Common myeloid progenitor, CD34-positive (primary cell): Measurements from ENCODE around the gene CLPTM1L.
"Not testable (repeated sequence)": the region's sequence is repeated elsewhere in the genome, so short reads cannot be mapped to it uniquely, and the experiment has no call there.

Source experiments
- CTCF ChIA-PET: fragments of 350-600 bp; sonication (Branson Sonifier 250); formaldehyde crosslinking; loops from one replicate; lab custom pipeline; 2021; ENCODE audit warnings: antibody characterized with exemption; lab: Charles Lee
- POLR2A ChIA-PET: fragments of 350-600 bp; sonication (Branson Sonifier 250); formaldehyde crosslinking; loops from one replicate; lab custom pipeline; 2021; ENCODE audit warnings: antibody characterized with exemption; lab: Charles Lee
- DNase-seq, 3 donors: peaks; one replicate each; pipeline versions ENCODE4 v3.0.0 to v3.0.0-alpha.2; 2013
- H3K27ac ChIP-seq, 2 experiments: 1 replicate in 1 of 2; 2 replicates in 1 of 2; pipeline ENCODE4 v1.7.0; 2013; ENCODE audit warnings: inconsistent platforms in 2 of 2, low read length in 2 of 2, mild to moderate bottlenecking in 2 of 2, low read depth in 1 of 2, moderate library complexity in 1 of 2; ENCODE audit not compliant: severe bottlenecking in 2 of 2, insufficient read depth in 1 of 2, poor library complexity in 1 of 2
- H3K27me3 ChIP-seq, 5 experiments: replicated peaks in 2 of 5; 1 replicate in 3 of 5; 2 replicates in 2 of 5; pipeline versions ENCODE4 v1.6.1 to v1.7.0; 2013; ENCODE audit warnings: low read length in 4 of 5, mild to moderate bottlenecking in 2 of 5, moderate library complexity in 2 of 5, inconsistent platforms in 1 of 5; ENCODE audit not compliant: insufficient read depth in 5 of 5, control insufficient read depth in 4 of 5
- H3K36me3 ChIP-seq, 4 experiments: 1 replicate in 2 of 4; 2 replicates in 2 of 4; pipeline versions ENCODE4 v1.6.1 to v1.7.0; 2013; ENCODE audit warnings: low read length in 3 of 4, control low read depth in 1 of 4, mild to moderate bottlenecking in 1 of 4; ENCODE audit not compliant: control insufficient read depth in 4 of 4, insufficient read depth in 4 of 4
- H3K4me1 ChIP-seq, 4 experiments: 1 replicate in 3 of 4; 2 replicates in 1 of 4; pipeline versions ENCODE4 v1.6.1 to v1.7.1; 2013; ENCODE audit warnings: low read length in 3 of 4, mild to moderate bottlenecking in 3 of 4, control low read depth in 1 of 4, inconsistent platforms in 1 of 4, moderate library complexity in 1 of 4; ENCODE audit not compliant: control insufficient read depth in 4 of 4, insufficient read depth in 4 of 4; ENCODE audit errors: control extremely low read depth in 1 of 4
- H3K4me3 ChIP-seq, 7 experiments: 1 replicate in 4 of 7; 2 replicates in 3 of 7; pipeline versions ENCODE4 v1.5.1 to v1.7.0; 2013; ENCODE audit warnings: mild to moderate bottlenecking in 7 of 7, low read length in 6 of 7, moderate library complexity in 6 of 7, inconsistent platforms in 2 of 7, low read depth in 2 of 7, control low read depth in 1 of 7; ENCODE audit not compliant: insufficient read depth in 4 of 7, control insufficient read depth in 1 of 7; ENCODE audit errors: extremely low read depth in 1 of 7
- H3K9me3 ChIP-seq, 5 experiments: 1 replicate in 4 of 5; 2 replicates in 1 of 5; pipeline versions ENCODE4 v1.6.1 to v1.7.1; 2013; ENCODE audit warnings: low read length in 4 of 5, mild to moderate bottlenecking in 2 of 5, inconsistent platforms in 1 of 5, low read depth in 1 of 5, moderate library complexity in 1 of 5; ENCODE audit not compliant: control insufficient read depth in 4 of 5, insufficient read depth in 2 of 5; ENCODE audit errors: control extremely low read depth in 1 of 5
- WGBS: methylation state at CpG from one replicate; pipeline ENCODE4 v1.1.5; 2013; ENCODE audit not compliant: insufficient coverage; 5-methylcytosine and 5-hydroxymethylcytosine counted together

CLPTM1L gene

DNA sequence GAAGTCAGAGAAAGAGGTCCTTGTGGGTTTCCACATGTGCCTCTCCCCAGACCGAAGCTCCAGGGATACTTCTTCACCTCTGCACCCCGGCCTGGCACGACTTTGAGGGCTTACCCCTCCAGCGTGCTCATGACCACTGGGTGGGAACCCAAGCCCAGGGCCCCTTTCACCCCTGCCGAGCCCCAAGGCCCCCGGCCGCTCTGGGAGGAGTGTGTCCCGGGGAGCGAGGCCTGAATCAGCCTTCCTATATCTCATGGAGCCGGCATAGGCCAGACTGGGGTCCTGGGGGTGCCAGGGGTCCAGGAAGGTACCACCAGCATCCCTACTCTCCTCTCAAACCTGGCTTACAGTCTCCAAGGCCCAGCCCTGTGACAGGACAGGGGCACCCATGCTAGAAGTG, 67.1 kb downstream of the CLPTM1L start:
- no peak for DNase-seq
- peaks cover 0 to 29% (median 11%) of the 10 kb centered on the region in 5 experiments for H3K9me3 ChIP-seq
- WGBS: 95% methylated on average over 4 of the region's 10 CpGs
- H3K36me3 ChIP-seq: peaks cover 0 to 11% (median 8%) of the 10 kb centered on the region in 4 experiments
- ChIA-PET CTCF (no interaction called here), POLR2A (no interaction called here)
- no peaks in the 10 kb centered on the region for H3K4me1 ChIP-seq
- no peaks in the 10 kb centered on the region for H3K27me3 ChIP-seq
- no peak overlapping the region for H3K4me3 ChIP-seq
- no peak overlapping the region for H3K27ac ChIP-seq

DNA sequence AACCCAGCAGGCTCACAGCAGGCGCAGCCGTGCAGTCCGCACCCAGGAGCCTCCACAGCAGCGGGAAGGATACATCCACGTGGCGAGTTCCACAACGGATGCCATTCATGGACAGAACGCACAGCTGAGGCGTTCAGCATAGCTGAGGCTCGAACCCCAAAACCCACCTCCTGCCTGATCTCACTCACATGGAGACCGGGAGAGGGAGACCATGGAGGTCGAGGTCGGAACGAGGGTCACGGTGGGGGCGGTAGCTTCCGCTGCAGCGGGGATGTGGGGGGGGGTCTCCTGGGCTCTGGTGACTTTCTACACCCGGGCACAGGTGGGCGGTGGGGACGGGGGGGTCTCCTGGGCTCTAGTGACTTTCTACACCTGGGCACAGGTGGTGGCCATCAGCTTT, 67.6 kb downstream of the CLPTM1L start:
- Histone ChIP-seq H3K4me1 (no peaks in the 10 kb centered on the region), H3K27ac (no peak overlapping the region), H3K4me3 (no peak overlapping the region), H3K27me3 (no peaks in the 10 kb centered on the region), H3K36me3 (peaks cover 0 to 11% (median 8%) of the 10 kb centered on the region in 4 experiments), H3K9me3 (peaks cover 0 to 29% (median 11%) of the 10 kb centered on the region in 5 experiments)
- DNase-seq: no peak
- CTCF ChIA-PET: no interaction called here
- over 99% methylated on average over 14 of the region's 21 CpGs for WGBS
- POLR2A ChIA-PET: no interaction called here

DNA sequence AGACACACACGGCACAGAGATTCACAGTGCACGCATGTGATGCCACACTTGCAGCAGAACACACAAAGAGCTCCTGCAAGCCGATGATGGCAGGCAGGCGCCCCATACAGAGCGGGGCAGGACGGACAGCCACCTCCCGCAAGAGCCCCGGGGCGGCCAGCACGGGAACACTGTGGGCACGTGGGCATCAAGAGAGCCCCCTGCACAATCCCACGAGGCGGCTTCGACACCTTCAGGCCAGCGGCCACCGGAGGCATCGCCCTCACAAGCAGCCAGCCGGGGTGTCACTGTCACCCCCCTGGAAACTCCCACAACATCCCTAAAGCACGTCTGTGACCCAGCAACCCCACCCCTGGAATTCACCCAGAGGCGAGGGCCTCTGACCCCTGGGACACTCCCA, 68.0 kb downstream of the CLPTM1L start:
- Histone ChIP-seq H3K36me3 (peaks cover 0 to 11% (median 8%) of the 10 kb centered on the region in 4 experiments), H3K9me3 (peaks cover 0 to 32% (median 11%) of the 10 kb centered on the region in 5 experiments), H3K4me1 (no peaks in the 10 kb centered on the region), H3K27ac (no peak overlapping the region), H3K27me3 (no peaks in the 10 kb centered on the region), H3K4me3 (no peak overlapping the region)
- CTCF ChIA-PET: no interaction called here
- WGBS: 98% methylated on average over 20 of the region's 20 CpGs
- POLR2A ChIA-PET: no interaction called here
- DNase-seq: no peak

DNA sequence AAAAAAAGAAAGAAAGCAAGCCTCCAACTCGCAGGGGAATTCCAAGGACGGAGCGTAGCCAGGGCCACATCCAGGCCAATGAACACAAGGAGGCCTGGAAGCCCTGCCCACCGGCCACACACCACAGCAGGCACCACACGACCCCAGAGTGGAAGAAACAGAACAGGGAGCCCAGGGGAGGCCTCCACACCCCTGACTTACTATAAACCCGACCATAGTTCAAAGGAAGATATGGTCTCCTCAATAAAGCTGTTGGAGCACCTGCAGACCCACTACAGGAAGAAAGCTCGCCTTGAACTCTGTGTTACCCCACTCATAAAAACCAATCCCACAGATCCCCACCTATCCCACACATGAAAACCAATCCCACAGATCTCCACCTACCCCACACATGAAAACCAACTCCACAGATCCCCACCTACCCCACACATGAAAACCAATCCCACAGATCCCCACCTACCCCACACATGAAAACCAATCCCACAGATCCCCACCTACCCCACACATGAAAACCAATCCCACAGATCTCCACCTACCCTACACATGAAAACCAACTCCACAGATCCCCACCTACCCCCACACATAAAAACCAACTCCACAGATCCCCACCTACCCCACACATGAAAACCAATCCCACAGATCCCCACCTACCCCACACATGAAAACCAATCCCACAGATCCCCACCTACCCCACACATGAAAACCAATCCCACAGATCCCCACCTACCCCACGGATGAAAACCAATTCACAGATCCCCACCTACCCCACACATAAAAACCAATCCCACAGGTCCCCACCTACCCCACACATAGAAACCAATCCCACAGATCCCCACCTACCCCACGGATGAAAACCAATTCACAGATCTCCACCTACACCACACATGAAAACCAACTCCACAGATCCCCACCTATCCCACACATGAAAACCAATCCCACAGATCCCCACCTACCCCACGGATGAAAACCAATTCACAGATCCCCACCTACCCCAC, 69.2 kb downstream of the CLPTM1L start:
- H3K27ac ChIP-seq, H3K4me1 ChIP-seq, H3K4me3 ChIP-seq, H3K27me3 ChIP-seq, CTCF ChIA-PET, POLR2A ChIA-PET, DNase-seq: not testable (repeated sequence)
- Histone ChIP-seq H3K36me3 (peaks cover 0 to 11% (median 8%) of the 10 kb centered on the region in 4 experiments), H3K9me3 (peaks cover 0 to 34% (median 11%) of the 10 kb centered on the region in 5 experiments)
- WGBS: 98% methylated on average over 7 of the region's 10 CpGs

DNA sequence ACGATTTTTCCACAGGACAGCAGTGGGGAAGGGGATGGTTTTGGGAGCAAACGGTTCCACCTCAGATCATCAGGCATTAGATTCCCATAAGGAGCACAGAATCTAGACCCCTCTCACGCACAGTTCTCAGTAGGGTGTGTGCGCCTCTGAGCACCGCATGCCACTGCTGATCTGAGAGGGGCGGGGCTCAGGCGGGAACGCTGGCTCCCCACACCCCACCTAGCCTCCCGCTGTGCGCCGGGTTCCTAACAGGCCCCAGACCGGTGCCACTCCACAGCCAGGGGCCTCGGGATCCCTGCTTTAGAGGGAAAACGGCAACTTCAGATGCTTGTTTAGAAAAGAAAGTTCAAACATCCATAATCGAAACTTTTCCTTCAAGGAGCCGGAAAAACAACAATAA, 70.4 kb downstream of the CLPTM1L start:
- Histone ChIP-seq H3K27ac (no peak overlapping the region), H3K27me3 (no peaks in the 10 kb centered on the region), H3K9me3 (peaks cover 0 to 32% (median 11%) of the 10 kb centered on the region in 5 experiments), H3K36me3 (peaks cover 0 to 11% (median 8%) of the 10 kb centered on the region in 4 experiments), H3K4me3 (no peak overlapping the region), H3K4me1 (no peaks in the 10 kb centered on the region)
- WGBS: 98% methylated on average over 11 of the region's 16 CpGs
- ChIA-PET CTCF (no interaction called here), POLR2A (no interaction called here)
- DNase-seq: no peak

DNA sequence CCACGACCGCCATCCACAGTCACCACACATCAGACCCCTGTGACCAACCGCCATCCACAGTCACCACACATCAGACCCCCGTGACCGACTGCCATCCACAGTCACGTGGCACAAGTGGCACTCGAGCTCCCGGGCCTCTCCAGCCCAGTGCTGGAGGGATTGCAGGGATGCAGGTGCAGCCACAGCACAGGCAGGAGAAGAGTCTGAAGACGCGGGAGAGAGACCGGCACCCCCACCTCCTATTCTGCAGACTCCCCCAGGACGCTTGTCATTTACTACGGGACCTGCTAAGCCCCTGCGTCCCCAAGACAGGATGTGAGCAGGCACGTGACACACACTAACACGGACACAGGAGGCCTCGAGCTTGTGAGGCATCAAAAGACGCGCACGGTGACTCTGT, 71.2 kb downstream of the CLPTM1L start:
- POLR2A ChIA-PET: no interaction called here
- CTCF ChIA-PET: no interaction called here
- Histone ChIP-seq H3K4me3 (no peak overlapping the region), H3K9me3 (peaks cover 0 to 25% (median 11%) of the 10 kb centered on the region in 5 experiments), H3K27ac (no peak overlapping the region), H3K27me3 (no peaks in the 10 kb centered on the region), H3K36me3 (peaks cover 0 to 10% (median 7%) of the 10 kb centered on the region in 4 experiments), H3K4me1 (no peaks in the 10 kb centered on the region)
- no peak for DNase-seq
- 99% methylated on average over 13 of the region's 20 CpGs for WGBS

DNA sequence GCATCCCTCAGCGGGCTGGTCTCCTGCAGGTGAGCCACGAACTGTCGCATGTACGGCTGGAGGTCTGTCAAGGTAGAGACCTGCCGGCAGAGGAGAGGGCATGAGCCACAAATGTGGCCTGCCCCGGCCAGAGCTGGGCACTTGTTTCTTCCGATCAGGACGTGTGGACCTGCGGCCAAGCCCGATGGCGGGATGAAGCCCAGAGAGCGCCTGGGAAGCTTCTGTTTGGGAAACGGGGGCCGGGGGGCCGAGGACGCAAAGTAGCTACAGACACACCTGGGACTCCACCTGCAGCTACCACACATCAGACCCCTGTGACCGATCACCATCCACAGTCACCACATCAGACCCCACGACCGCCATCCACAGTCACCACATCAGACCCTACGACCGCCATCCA, 72.7 kb downstream of the CLPTM1L start:
- ChIA-PET POLR2A (no interaction called here), CTCF (interaction anchor here (0.6 kb wide), 1 partner anchor 9 kb away, joined by 3 read pairs; no protein-coding TSS in a partner anchor)
- H3K9me3 ChIP-seq: peaks cover 0 to 12% (median 4%) of the 10 kb centered on the region in 5 experiments
- no peaks in the 10 kb centered on the region for H3K4me1 ChIP-seq
- peaks cover 0 to 2% (median 0%) of the 10 kb centered on the region in 4 experiments for H3K36me3 ChIP-seq
- no peaks in the 10 kb centered on the region for H3K27me3 ChIP-seq
- no peak overlapping the region for H3K4me3 ChIP-seq
- H3K27ac ChIP-seq: no peak overlapping the region
- DNase-seq: no peak
- 97% methylated on average over 16 of the region's 21 CpGs for WGBS
